ES-I3 (cell line): ENCODE results near the gene DCPS.
"Not testable (repeated sequence)": the region's sequence is repeated elsewhere in the genome, so short reads cannot be mapped to it uniquely, and the experiment has no call there.

Experiments used
- H3K36me3 ChIP-seq: 2 replicates; pipeline ENCODE4 v1.6.1; 2013; ENCODE audit warnings: mild to moderate bottlenecking, low read length, control low read depth, moderate library complexity; ENCODE audit not compliant: insufficient read depth
- H3K4me1 ChIP-seq: 2 replicates; pipeline ENCODE4 v1.6.1; 2013; ENCODE audit warnings: mild to moderate bottlenecking, control low read depth, low read length; ENCODE audit not compliant: insufficient read depth
- H3K9ac ChIP-seq: 2 replicates; pipeline ENCODE4 v1.6.1; 2013; ENCODE audit warnings: low read depth, mild to moderate bottlenecking, low read length, moderate library complexity
- H3K9me3 ChIP-seq: 2 replicates; pipeline ENCODE4 v1.6.1; 2013; ENCODE audit warnings: mild to moderate bottlenecking, low read length, moderate library complexity; ENCODE audit not compliant: control insufficient read depth, insufficient read depth

DCPS gene

GRCh38 chr11:126374562-126375300, 70.9 kb downstream of the DCPS start:
- not testable (repeated sequence) for H3K4me1 ChIP-seq, H3K9ac ChIP-seq, H3K9me3 ChIP-seq, H3K36me3 ChIP-seq

- Histone ChIP-seq H3K9me3 (no peaks in the 10 kb centered on the region), H3K9ac (no peak overlapping the region), H3K36me3 (no peaks in the 10 kb centered on the region), H3K4me1 (no peaks in the 10 kb centered on the region)
These were observed 71.9 kb downstream of the DCPS start for GRCh38 chr11:126375726-126376125.

- Histone ChIP-seq H3K36me3 (no peaks in the 10 kb centered on the region), H3K4me1 (no peaks in the 10 kb centered on the region), H3K9me3 (no peaks in the 10 kb centered on the region), H3K9ac (no peak overlapping the region)
These were observed 74.9 kb downstream of the DCPS start for GRCh38 chr11:126378763-126379162.

- Histone ChIP-seq H3K9ac (no peak overlapping the region), H3K4me1 (0 out of 2 replicates have a peak, but pooled peaks cover under 1% of the 10 kb centered on the region)
These were observed 77.0 kb downstream of the DCPS start for GRCh38 chr11:126380909-126381308.

DNA sequence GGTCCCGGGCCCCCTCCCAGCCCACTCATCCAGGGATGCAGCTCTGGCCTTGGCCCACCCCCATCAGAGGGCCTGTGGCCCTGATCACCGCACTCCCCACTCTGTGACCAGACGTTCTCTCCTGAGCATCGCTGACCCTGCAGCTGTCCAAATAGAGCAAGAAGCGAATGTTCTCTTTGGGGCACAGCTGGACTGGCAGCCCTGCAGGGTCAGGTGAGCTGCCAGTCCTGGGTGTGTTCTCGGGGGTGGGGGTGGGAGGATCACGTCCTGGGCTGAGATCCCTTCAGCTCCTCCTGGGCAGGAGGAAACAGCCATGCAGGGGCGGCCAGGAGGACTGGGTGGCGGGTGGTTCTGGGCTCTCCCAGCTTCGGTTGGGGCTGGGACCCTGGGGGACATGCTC, 78.1 kb downstream of the DCPS start:
- H3K36me3 ChIP-seq, H3K9me3 ChIP-seq, H3K9ac ChIP-seq, H3K4me1 ChIP-seq: not testable (repeated sequence)

More at GRCh38 chr11:126380909-126381308, 77.0 kb downstream of the DCPS start:
- no peaks in the 10 kb centered on the region for H3K36me3 ChIP-seq
- H3K9me3 ChIP-seq = no peaks in the 10 kb centered on the region

GRCh38 chr11:126382641-126383040, 78.8 kb downstream of the DCPS start:
- not testable (repeated sequence) for H3K36me3 ChIP-seq, H3K9ac ChIP-seq, H3K9me3 ChIP-seq, H3K4me1 ChIP-seq

DNA sequence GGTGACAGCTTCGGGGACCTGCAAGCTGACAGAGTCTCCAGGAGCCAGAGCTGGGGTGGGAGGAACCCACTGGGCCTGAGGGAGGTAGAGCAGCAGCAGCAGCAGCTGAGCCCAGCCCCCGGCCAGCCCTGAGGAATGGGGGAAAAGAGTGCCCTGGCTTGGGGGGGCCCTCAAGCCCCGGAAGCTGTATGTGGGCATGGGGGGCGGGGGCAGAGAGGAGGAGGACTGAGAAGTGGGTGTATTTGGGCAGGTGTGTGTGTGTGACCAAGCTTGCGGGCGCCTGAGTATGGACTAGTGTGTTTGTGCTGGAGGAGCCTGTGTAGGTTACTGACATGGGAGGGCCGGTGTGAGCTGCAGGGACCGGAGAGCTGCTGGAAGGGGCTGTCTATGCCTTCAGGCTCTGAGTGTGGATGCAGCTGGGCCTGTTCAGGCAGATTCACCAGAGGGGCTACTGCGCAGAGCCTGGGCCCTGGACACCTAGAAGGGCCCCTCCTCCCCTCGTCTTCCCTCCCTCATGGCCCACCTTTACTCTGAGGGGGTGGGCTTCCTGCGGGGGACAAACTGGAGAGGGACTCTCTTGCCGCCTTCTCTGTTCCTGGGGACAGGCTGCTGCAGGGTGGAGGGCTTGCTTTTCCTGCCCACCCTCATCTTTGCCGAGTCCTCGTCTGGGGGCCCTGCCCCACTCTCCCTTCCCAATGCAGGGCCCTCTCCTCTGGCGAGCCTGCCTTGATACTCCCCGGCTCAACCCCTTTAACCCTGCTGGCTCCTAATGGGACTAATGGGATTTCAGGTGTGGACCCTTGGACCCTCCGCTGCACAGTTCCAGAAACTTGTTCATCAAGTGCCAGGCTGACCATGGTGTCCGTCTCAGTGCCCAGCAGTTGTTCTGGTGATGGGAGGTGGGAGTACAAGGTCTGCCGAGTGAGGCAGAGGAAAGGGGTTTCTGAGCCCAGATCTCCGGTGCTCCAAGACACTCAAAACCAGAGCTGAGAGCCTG, 79.8 kb downstream of the DCPS start:
- Histone ChIP-seq H3K9ac (no peak overlapping the region), H3K4me1 (peaks cover 9% of the 10 kb centered on the region; the same call in 1 of the 2 replicates), H3K9me3 (no peaks in the 10 kb centered on the region), H3K36me3 (no peaks in the 10 kb centered on the region)

DNA sequence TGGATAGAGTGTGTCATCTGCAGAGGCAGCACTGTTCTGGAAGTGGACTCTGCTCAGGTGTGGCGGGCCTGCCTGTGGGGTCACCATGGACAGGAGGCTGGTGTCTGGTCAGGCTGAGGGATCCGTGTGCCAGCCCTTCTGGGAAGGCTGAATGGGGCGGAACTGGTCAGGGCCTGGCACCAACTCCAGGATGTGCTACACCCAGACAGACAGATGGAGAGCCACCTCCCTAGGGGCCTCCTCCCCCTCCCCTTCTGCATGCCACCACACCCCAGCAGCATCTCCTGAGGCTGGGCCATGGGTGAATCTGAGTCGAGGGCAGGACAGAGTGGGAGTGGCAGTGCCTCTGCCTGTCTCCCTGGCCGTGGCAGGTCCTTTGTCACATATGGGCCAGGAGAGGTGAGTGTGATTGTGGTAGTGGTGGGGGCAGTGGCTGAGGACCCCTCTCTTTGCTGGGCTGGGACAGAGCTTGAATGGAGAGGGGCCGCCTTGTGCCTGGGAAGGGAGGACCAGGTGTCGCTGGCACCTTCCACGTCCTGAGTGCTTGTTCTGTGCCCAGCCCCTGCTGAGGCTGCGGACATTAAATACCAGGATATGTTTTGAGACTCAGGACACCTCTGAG, 80.7 kb downstream of the DCPS start:
- Histone ChIP-seq H3K9me3 (no peaks in the 10 kb centered on the region), H3K4me1 (peaks cover 9% of the 10 kb centered on the region; the same call in 1 of the 2 replicates), H3K36me3 (no peaks in the 10 kb centered on the region), H3K9ac (no peak overlapping the region)

DNA sequence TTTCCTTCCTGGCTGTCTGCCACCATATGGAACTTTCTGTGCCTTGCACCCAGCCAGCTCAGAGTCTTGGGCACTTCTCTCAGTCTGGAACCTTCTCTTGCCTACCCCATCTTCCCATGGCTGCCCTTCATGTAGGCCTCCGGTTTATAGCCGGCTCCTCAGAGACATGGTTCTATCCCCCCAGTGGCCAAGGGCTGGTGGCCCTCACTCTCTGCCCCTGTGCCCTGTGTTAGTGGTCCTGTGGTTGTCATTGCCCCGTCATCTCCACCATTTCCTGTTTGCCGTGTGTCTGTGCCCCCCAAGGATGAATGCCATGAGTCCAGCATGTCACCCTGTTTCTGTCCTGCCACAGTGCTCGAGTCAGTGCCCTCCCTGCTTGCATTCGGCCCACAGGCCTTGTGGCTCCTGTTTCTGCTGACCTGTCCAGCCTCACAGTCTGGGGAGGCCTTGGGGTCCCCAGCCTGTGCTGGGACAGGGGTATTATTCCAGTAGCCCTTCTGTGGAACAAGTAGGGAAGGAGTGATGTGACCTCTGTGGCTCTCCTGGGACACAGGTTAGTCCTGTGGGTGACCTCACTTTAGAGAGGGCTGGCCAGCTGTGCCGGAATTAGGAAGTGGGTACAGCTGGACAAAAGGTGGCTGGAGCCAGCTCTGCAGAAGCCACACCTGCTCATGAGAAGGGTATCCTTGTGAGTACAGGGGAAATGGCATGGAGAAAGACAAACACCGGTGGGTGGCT, 82.3 kb downstream of the DCPS start:
- H3K9ac ChIP-seq = no peak overlapping the region
- H3K9me3 ChIP-seq = no peaks in the 10 kb centered on the region
- H3K4me1 ChIP-seq = peaks cover 9% of the 10 kb centered on the region; the same call in 1 of the 2 replicates
- H3K36me3 ChIP-seq = no peaks in the 10 kb centered on the region

DNA sequence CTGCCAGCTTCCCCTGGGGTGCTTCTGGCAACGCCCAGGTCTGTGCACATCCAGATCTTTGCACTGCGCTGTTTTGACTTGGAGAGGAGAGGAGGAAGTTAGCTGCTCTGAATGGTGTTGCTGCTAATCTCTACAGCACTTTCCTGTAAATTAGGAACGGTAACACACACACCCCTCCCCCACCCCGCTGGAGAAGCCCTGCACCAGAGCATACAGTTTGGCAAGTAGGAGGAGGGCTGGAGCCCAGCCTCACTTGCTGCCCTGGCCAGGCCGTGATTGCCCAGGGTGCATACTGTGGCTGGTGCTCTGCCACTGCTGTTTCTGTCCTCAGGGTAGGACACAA, 82.8 kb downstream of the DCPS start:
- H3K4me1 ChIP-seq = peaks cover 15% of the 10 kb centered on the region
- H3K36me3 ChIP-seq, H3K9ac ChIP-seq, H3K9me3 ChIP-seq: not testable (repeated sequence)

- no peaks in the 10 kb centered on the region for H3K9me3 ChIP-seq
- H3K4me1 ChIP-seq = peaks cover 16% of the 10 kb centered on the region
- H3K9ac ChIP-seq = no peak overlapping the region
- H3K36me3 ChIP-seq = no peaks in the 10 kb centered on the region
These were observed 84.0 kb downstream of the DCPS start for GRCh38 chr11:126387857-126388256.

DNA sequence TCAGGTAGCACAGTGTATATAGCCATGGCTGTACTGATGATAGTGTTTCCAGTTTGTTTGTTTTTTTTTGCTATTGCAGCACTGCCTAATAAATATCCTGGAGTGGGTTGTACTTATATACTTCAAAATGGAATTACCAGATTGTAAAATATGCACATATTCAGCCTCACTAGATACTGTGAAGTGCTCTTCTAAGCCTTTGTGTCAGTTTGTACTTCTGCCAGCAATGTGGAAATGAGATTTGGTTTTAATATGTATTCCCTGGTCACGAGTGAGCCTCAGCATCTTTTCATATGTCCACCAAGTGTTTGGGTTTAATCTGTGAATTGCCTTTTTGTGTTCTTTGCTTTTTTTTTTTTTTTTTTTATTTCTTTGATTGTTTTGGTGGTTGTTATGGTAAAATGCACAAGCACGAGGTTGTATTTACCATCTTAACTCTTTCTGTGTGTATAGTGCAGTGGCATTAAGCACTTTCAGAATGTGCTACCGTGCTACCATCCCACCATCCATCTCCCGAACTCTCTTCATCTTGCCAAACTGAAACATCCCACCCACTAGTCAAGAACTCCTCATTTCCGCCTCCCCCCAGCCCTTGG, 86.5 kb downstream of the DCPS start:
- no peaks in the 10 kb centered on the region for H3K9me3 ChIP-seq
- no peaks in the 10 kb centered on the region for H3K36me3 ChIP-seq
- peaks cover 16% of the 10 kb centered on the region for H3K4me1 ChIP-seq
- no peak overlapping the region for H3K9ac ChIP-seq

- Histone ChIP-seq H3K36me3 (no peaks in the 10 kb centered on the region), H3K9ac (no peak overlapping the region), H3K4me1 (peaks cover 10% of the 10 kb centered on the region), H3K9me3 (no peaks in the 10 kb centered on the region)
These were observed 87.6 kb downstream of the DCPS start for GRCh38 chr11:126391286-126391954.
